Endothelial cell of hepatic sinusoid (primary cell): ENCODE data around the gene DENND2D.

Source experiments
- in situ Hi-C: cut with HindIII; loops from 2 replicates; pipeline ENCODE4 v1.10.0; 2017; ENCODE audit warnings: low sequenced_read_pairs

Gene DENND2D

GRCh38 chr1:111141245-111142220 lies 58.9 kb downstream of the DENND2D start:
- in situ Hi-C loops, result no loop called here

- in situ Hi-C loops, result no loop called here
These were observed 59.8 kb downstream of the DENND2D start for GRCh38 chr1:111140680-111140967.

GRCh38 chr1:111139956-111140679 lies 60.3 kb downstream of the DENND2D start, which contains the start of the genes CEPT1 and DRAM2:
CEPT1 (plus strand) TSS chr1:111140223; CDS start chr1:111147715, 7,492 bp downstream.
DRAM2 (minus strand) TSS chr1:111140093; CDS start chr1:111131554, 8,539 bp downstream.
- in situ Hi-C loops, result no loop called here

- in situ Hi-C loops, result no loop called here
These were observed 61.0 kb downstream of the DENND2D start for GRCh38 chr1:111139324-111139955.
